DMS53 treated with DMSO at 0.1 percent for 48 hours (cell line): Measurements from ENCODE around the gene GGCT.

Experiments used
- DNase-seq: peaks from one replicate; lab custom pipeline; 2025; ENCODE audit not compliant: unreplicated experiment; lab: John Stamatoyannopoulos, UW

GGCT gene

GRCh38 chr7:30479202-30480120, 25.2 kb downstream of the GGCT start:
- DNase-seq: peak; percentile 57

- DNase-seq: peak; percentile 70
Measured at GRCh38 chr7:30478349-30479201, 26.1 kb downstream of the GGCT start, which contains the start of gene NOD1. Gene NOD1 (minus strand): TSS chr7:30478784. CDS start chr7:30456921, 21,863 bp downstream.

- DNase-seq: peak; percentile 88
Measured at GRCh38 chr7:30476459-30477145, 28.0 kb downstream of the GGCT start.

GRCh38 chr7:30475580-30475979, 29.0 kb downstream of the GGCT start:
- no peak for DNase-seq

- no peak for DNase-seq
Measured at GRCh38 chr7:30474893-30475292, 29.7 kb downstream of the GGCT start.

- no peak for DNase-seq
Measured at GRCh38 chr7:30474485-30474884, 30.1 kb downstream of the GGCT start.

GRCh38 chr7:30473903-30474302, 30.7 kb downstream of the GGCT start:
- no peak for DNase-seq

- no peak for DNase-seq
Measured at GRCh38 chr7:30472784-30473775, 31.5 kb downstream of the GGCT start.

- DNase-seq: no peak
Measured at GRCh38 chr7:30472081-30472783, 32.4 kb downstream of the GGCT start.

- no peak for DNase-seq
Measured at GRCh38 chr7:30471205-30471604, 33.4 kb downstream of the GGCT start.

GRCh38 chr7:30470771-30471170, 33.9 kb downstream of the GGCT start:
- peak; percentile 97 for DNase-seq

GRCh38 chr7:30470163-30470770, 34.4 kb downstream of the GGCT start:
- DNase-seq: peak; percentile 77

- DNase-seq: peak; percentile 24
Measured at GRCh38 chr7:30469303-30469702, 35.3 kb downstream of the GGCT start.

GRCh38 chr7:30468791-30469190, 35.8 kb downstream of the GGCT start:
- no peak for DNase-seq

- no peak for DNase-seq
Measured at GRCh38 chr7:30468041-30468440, 36.6 kb downstream of the GGCT start.

- DNase-seq: no peak
Measured at GRCh38 chr7:30467271-30467670, 37.4 kb downstream of the GGCT start.

- DNase-seq: no peak
Measured at GRCh38 chr7:30466266-30466665, 38.4 kb downstream of the GGCT start.

- no peak for DNase-seq
Measured at GRCh38 chr7:30465811-30466180, 38.8 kb downstream of the GGCT start.
